Activated CD4-positive, alpha-beta T cell treated with anti-CD3 and anti-CD28 coated beads, Interleukin-2, amount 50 U/mL, for 4 hours (primary cell): ENCODE results near the gene TEX13D.

Experiments
- DNase-seq, 2 experiments: peaks; one replicate each; pipeline ENCODE4 v3.0.0-alpha.2; 2020

TEX13D gene

GRCh38 chrX:124348885-124349453, 16.5 kb downstream of the TEX13D start:
- no peak for DNase-seq

- no peak for DNase-seq
Measured at GRCh38 chrX:124354648-124355047, 22.2 kb downstream of the TEX13D start.

- no peak for DNase-seq
Measured at GRCh38 chrX:124358800-124359383, 26.4 kb downstream of the TEX13D start.

- DNase-seq, result no peak
Measured at GRCh38 chrX:124362072-124362471, 29.6 kb downstream of the TEX13D start.

- DNase-seq, result no peak
Measured at GRCh38 chrX:124362761-124363160, 30.3 kb downstream of the TEX13D start.

- no peak for DNase-seq
Measured at GRCh38 chrX:124369722-124370121, 37.3 kb downstream of the TEX13D start.

- DNase-seq, result no peak
Measured at GRCh38 chrX:124373348-124373747, 40.9 kb downstream of the TEX13D start.

- no peak for DNase-seq
Measured at GRCh38 chrX:124378643-124379042, 46.2 kb downstream of the TEX13D start.

GRCh38 chrX:124383354-124383753, 50.9 kb downstream of the TEX13D start:
- no peak for DNase-seq

- DNase-seq, result no peak
Measured at GRCh38 chrX:124386401-124386800, 53.9 kb downstream of the TEX13D start.
